ENCODE results near the gene MTARC2.
"Not testable (repeated sequence)": the region's sequence is repeated elsewhere in the genome, so short reads cannot be mapped to it uniquely, and the experiment has no call there.

Gene MTARC2

GRCh38 chr1:220732621-220733020 lies 15.5 kb upstream of the MTARC2 start:
- DNase-seq, result no peak

- DNase-seq, result peak; percentile 65 to 80
Measured at GRCh38 chr1:220733086-220733601, 15.0 kb upstream of the MTARC2 start.

GRCh38 chr1:220734571-220735326 lies 13.4 kb upstream of the MTARC2 start:
- DNase-seq, result no peak

- DNase-seq, result not testable (repeated sequence)
Measured at GRCh38 chr1:220736283-220736682, 11.8 kb upstream of the MTARC2 start.

- no peak for DNase-seq
Measured at GRCh38 chr1:220741349-220741748, 6.8 kb upstream of the MTARC2 start.

- no peak for DNase-seq
Measured at GRCh38 chr1:220741825-220742224, 6.3 kb upstream of the MTARC2 start.

- DNase-seq, result no peak
Measured at GRCh38 chr1:220742520-220742919, 5.6 kb upstream of the MTARC2 start.

- DNase-seq, result no peak
Measured at GRCh38 chr1:220746851-220747250, 1.3 kb upstream of the MTARC2 start.

- DNase-seq, result no peak
Measured at GRCh38 chr1:220747437-220748088, 559 bp upstream of the MTARC2 start.

GRCh38 chr1:220748936-220749335 lies 814 bp downstream of the MTARC2 start:
- no peak for DNase-seq

GRCh38 chr1:220750131-220750515 lies 2.0 kb downstream of the MTARC2 start:
- DNase-seq, result no peak

- no peak for DNase-seq
Measured at GRCh38 chr1:220751111-220751510, 3.0 kb downstream of the MTARC2 start.

- no peak for DNase-seq
Measured at GRCh38 chr1:220754212-220754917, 6.2 kb downstream of the MTARC2 start.

GRCh38 chr1:220754918-220755295 lies 6.8 kb downstream of the MTARC2 start:
- DNase-seq, result no peak

GRCh38 chr1:220755309-220755708 lies 7.2 kb downstream of the MTARC2 start:
- no peak for DNase-seq

GRCh38 chr1:220757441-220757840 lies 9.3 kb downstream of the MTARC2 start:
- no peak for DNase-seq

GRCh38 chr1:220759147-220759546 lies 11.0 kb downstream of the MTARC2 start:
- no peak for DNase-seq

- no peak for DNase-seq
Measured at GRCh38 chr1:220761688-220762427, 13.7 kb downstream of the MTARC2 start.

- no peak for DNase-seq
Measured at GRCh38 chr1:220764757-220765156, 16.6 kb downstream of the MTARC2 start.

GRCh38 chr1:220767312-220768125 lies 19.4 kb downstream of the MTARC2 start:
- DNase-seq, result no peak

- DNase-seq, result no peak
Measured at GRCh38 chr1:220768126-220768601, 20.0 kb downstream of the MTARC2 start.

GRCh38 chr1:220769205-220769604 lies 21.1 kb downstream of the MTARC2 start:
- DNase-seq, result no peak
